ENCODE measurements around the gene CX3CR1.

Gene CX3CR1

DNA sequence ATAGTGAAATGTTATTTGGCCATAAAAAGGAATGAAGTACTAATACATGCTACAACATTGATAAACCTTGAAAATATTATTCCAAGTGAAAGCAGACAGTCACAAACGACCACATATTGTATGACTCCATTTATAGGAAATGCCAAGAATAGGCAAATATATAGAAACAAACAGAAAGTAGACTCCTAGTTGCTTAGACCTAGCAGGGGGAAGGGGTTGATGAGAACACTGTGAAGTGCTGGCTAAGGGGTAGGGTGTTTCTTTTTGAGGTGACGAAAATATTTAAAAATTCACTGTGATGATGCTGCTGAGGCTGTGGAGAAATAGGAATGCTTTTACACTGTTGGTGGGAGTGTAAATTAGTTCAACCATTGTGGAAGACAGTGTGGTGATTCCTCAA is 56.9 kb downstream of the CX3CR1 start:
- in situ Hi-C loops (cut with HindIII; ENCODE audit: low pct_unique_long_range_greater_than_20kb, low sequenced_read_pairs) = no loop called here
- DNase-seq (ENCODE audit: low read depth in 1 of 2, low spot score in 1 of 2) = no peak
- TF ChIP-seq JUND (IDR thresholded peaks at IDR 0.05; ENCODE audit: low read depth) = no peak

DNA sequence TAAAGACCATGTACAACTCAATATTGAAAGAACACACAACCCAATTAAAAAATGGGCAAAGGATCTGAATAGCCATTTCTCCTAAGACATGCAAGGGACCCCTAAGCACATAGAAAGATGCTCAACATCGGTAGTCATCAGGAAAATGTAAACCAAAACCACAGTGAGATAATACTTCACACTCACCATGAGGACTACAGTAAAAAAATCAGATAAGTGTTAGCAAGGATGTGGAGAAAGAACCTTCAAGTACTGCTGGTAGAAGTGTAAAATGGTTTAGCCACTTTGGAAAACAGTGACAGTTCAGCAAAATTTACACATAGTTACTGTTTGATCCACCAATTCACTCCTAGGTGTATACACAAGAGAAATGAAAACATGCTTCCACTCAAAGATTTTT is 57.4 kb downstream of the CX3CR1 start:
- DNase-seq (ENCODE audit: low read depth in 1 of 2, low spot score in 1 of 2) = no peak
- in situ Hi-C loops (cut with HindIII; ENCODE audit: low pct_unique_long_range_greater_than_20kb, low sequenced_read_pairs) = no loop called here
- no peak for TF ChIP-seq JUND (IDR thresholded peaks at IDR 0.05; ENCODE audit: low read depth)

DNA sequence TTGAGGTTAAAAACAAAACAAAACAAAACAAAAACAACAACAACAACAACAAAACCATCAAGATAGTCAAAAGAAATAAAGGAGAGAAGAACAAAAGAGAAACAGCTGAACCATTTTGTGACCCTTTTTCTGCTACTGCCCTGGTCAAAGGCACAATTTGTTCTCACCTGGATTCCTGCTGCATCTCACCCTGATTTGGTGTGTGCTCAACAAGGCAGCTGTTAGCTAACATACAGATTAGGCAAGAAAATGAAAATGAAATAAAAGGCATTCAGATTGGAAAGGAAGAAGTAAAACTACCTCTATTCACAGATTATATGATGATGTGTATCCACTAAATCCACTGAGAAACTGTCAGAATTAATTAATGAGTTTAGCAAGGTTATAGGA is 58.7 kb downstream of the CX3CR1 start:
- no peak for TF ChIP-seq JUND (IDR thresholded peaks at IDR 0.05; ENCODE audit: low read depth)
- in situ Hi-C loops (cut with HindIII; ENCODE audit: low pct_unique_long_range_greater_than_20kb, low sequenced_read_pairs) = no loop called here

DNA sequence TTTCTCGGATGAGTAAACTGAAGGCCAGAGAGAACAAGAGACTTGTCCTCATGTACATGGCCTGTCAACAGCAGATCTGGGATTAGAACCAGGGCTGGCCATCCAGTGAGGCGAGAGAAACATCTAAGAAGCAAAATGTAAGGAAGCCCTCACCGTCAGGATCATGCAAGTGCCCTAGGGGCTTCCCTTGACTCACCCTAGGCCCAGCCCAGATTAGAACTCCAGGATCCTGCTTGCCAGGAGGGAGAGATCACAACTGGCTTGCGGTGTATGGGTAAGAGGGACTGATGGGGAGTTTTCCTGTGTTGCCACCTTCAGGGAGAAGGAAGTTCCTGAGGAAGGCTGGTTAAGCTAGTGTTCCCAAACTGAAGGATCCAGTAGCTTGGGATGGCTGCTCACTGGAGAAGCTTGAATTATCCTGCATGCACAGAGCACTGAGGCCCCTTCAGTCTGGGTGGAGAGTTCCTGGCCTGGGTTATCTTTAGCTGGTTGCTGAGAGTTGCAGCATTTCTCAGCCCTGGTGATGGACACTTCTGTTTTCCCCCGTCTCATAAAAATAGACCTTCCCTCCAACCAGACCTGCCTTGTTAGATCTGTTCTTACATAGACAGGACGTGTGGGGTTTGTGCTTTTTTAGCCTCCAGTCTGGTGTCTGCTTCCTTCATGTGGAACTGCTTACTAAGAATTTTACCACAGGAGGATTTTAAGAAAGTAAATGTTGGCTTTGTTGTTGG is 59.3 kb downstream of the CX3CR1 start:
- DNase-seq (ENCODE audit: low read depth in 1 of 2, low spot score in 1 of 2) = no peak
- in situ Hi-C loops (cut with HindIII; ENCODE audit: low pct_unique_long_range_greater_than_20kb, low sequenced_read_pairs) = no loop called here
- TF ChIP-seq JUND (IDR thresholded peaks at IDR 0.05; ENCODE audit: low read depth) = no peak

More for the DNA sequence above, 58.7 kb downstream of the CX3CR1 start:
- DNase-seq (ENCODE audit: low read depth in 1 of 2, low spot score in 1 of 2) = no peak

DNA sequence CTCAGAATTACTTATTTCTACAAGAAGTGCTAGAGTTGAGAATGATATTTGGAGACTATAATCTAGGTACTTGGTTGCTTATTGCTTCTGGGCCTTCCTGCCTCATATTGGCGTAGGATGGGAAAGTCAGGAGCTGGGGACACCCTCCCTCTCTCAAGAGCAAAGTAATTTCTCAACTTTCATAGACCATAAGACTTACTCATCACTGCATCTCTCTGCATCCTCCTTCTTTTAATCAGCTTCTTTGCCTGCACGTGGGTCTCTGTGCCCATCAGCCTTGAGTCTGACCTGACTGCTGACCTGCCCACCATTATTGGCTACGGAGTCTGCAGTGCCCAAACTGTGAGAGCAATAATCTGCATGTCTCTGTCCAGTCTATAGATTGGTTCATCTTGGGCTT is 60.1 kb downstream of the CX3CR1 start:
- TF ChIP-seq JUND (IDR thresholded peaks at IDR 0.05; ENCODE audit: low read depth) = no peak
- in situ Hi-C loops (cut with HindIII; ENCODE audit: low pct_unique_long_range_greater_than_20kb, low sequenced_read_pairs) = no loop called here
- no peak for DNase-seq (ENCODE audit: low read depth in 1 of 2, low spot score in 1 of 2)

DNA sequence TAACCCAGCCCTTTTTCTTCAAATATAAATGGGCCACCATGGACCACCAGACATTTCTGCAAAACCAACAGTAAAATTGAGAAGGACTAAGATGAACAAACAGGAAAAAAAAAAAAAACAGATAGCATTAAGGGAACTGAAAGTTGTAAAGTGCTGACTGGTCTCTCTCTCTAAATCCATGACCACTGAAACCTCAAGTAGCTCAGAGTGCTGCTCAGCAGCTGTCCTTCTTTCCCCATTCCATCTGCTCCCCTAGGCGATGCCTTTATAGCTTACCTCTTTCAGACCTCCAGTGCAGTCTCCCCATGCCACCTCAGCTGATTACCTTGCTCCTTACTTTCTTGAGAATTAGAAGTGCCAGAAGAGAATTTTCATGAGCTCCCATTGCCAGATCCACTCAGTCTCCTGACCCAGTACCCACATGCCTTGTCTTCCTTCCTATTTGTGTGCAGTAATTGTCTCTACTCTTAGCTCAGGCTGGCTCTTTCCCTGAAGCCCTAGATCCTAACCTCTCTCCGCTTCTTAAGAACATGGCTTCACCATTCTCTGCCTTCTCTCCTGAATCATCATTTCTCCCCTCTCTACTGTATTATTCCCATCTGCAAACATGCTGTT is 63.6 kb downstream of the CX3CR1 start:
- DNase-seq (ENCODE audit: low read depth in 1 of 2, low spot score in 1 of 2) = no peak
- in situ Hi-C loops (cut with HindIII; ENCODE audit: low pct_unique_long_range_greater_than_20kb, low sequenced_read_pairs) = no loop called here
- no peak for TF ChIP-seq JUND (IDR thresholded peaks at IDR 0.05; ENCODE audit: low read depth)

DNA sequence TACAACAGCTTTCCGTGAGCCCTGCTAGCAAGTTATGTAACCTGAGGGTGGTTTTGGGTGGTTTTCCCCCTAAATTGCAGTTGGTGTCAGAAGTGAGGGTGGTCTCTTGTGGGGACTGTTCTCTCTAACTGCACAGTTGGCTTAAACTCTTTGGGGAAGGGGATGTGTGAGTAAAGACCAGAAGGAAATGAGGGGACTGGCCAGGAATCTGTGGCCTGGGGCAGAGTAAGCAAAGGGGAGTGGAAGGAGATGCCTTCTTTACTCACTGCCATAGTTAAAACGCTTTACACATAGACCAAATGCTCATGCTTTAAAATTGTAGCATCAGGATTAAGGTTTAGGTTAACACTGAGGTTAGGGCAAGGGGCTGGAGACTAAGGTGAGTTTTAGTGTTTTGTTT is 66.2 kb downstream of the CX3CR1 start:
- no peak for DNase-seq (ENCODE audit: low read depth in 1 of 2, low spot score in 1 of 2)
- in situ Hi-C loops (cut with HindIII; ENCODE audit: low pct_unique_long_range_greater_than_20kb, low sequenced_read_pairs) = no loop called here
- TF ChIP-seq JUND (IDR thresholded peaks at IDR 0.05; ENCODE audit: low read depth) = no peak

All from T47D (cell line).